CD4-positive, alpha-beta T cell treated with Interleukin-10 for 1 hour (primary cell): ENCODE measurements around the gene GUCY2D.
A peak's percentile ranks its signal among the peaks of the same experiment; 100 is the strongest.

Source experiments
- DNase-seq: peaks from one replicate; pipeline ENCODE4 v3.0.0-alpha.2; 2020

The GUCY2D gene

DNA sequence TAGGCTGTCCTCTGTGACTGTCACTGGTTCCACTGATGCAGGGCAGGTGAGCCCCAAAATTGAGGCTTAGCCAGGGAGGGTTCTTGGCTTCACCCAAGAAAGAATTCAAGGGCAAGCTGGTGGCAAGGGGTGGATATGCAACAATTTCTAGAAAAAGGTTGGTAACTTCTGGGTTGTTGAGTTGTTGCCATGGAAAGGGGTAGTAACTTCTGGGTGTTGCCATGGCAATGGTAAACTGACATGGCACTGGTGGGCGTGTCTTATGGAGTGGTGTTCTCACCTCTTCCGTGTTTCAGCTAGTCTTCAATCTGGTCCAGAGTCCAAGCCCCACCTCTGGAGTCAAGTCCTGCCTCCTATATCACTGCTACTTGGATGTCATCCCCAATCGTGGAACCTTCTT is 9.5 kb upstream of the GUCY2D start:
- DNase-seq = peak; percentile 39

GRCh38 chr17:7993972-7994589 is 8.3 kb upstream of the GUCY2D start:
- DNase-seq = no peak

DNA sequence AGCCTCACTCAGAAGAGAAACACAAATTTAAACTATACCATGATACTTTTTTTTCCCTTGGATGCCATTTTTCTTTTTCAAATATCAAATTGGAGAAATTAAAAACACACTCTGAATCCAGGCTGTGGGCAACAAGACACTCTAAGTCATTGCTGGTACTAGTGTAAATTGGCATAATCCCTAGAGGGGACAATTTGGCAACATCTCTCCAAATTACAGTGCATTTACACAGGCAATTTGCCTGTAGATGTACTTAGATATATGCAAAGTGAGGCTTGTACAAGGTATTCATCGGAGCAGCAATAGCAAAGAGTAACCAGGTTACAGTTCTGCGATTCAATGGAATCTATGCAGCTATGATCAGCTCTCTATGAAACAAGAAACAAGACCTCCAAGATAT is 6.7 kb upstream of the GUCY2D start:
- no peak for DNase-seq

- DNase-seq = peak; percentile 45
These were observed 5.2 kb upstream of the GUCY2D start for GRCh38 chr17:7997186-7997585.

DNA sequence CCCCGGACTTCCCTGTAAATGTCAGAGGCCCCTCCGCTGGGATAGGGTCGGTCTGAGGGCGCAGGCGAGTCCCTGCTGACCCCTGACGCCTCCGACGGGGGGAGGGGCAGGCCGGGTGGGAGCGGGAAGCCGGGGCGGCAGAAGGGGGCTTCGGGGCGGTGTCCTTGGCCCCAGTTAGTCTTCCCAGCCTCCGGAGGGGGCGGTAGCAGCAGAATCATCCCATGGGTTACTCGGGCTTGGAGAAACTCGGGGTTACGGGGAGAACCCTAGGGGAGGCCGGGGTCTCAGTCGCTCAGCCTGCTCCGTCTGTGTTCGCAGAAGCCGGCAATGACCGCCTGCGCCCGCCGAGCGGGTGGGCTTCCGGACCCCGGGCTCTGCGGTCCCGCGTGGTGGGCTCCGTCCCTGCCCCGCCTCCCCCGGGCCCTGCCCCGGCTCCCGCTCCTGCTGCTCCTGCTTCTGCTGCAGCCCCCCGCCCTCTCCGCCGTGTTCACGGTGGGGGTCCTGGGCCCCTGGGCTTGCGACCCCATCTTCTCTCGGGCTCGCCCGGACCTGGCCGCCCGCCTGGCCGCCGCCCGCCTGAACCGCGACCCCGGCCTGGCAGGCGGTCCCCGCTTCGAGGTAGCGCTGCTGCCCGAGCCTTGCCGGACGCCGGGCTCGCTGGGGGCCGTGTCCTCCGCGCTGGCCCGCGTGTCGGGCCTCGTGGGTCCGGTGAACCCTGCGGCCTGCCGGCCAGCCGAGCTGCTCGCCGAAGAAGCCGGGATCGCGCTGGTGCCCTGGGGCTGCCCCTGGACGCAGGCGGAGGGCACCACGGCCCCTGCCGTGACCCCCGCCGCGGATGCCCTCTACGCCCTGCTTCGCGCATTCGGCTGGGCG is 542 bp downstream of the GUCY2D start:
- DNase-seq = no peak

DNA sequence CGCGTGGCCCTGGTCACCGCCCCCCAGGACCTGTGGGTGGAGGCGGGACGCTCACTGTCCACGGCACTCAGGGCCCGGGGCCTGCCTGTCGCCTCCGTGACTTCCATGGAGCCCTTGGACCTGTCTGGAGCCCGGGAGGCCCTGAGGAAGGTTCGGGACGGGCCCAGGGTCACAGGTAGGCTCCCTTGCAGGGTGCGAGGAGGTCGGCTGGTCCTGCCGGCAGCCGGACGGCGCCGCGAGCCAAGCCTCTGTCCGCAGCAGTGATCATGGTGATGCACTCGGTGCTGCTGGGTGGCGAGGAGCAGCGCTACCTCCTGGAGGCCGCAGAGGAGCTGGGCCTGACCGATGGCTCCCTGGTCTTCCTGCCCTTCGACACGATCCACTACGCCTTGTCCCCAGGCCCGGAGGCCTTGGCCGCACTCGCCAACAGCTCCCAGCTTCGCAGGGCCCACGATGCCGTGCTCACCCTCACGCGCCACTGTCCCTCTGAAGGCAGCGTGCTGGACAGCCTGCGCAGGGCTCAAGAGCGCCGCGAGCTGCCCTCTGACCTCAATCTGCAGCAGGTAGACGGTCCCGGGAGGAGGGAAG is 1.3 kb downstream of the GUCY2D start:
- no peak for DNase-seq

DNA sequence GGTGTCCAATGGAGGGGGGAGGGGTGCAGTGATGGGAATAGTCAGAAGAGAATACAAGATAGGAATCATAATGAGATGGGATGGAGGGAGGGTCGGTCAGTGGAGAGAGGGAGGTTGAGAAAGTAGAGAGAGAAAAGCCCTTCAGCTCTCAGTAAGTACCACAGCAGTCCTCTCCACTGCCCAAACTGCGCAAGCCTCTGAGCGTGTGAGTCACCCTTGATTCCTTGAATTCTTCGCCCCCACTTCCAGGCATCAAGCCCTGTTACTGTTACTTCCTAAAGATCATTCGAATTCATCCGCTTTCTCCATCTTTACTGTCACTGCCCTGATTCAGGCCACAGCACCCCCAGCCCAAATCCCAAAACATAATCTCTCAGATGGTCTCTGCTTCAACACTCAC is 2.5 kb downstream of the GUCY2D start:
- DNase-seq = no peak

- no peak for DNase-seq
These were observed 2.9 kb downstream of the GUCY2D start for GRCh38 chr17:8005357-8005756.

- DNase-seq = peak; percentile 4
These were observed 3.7 kb downstream of the GUCY2D start for GRCh38 chr17:8005967-8006730.

GRCh38 chr17:8006836-8007680 is 4.6 kb downstream of the GUCY2D start:
- no peak for DNase-seq

DNA sequence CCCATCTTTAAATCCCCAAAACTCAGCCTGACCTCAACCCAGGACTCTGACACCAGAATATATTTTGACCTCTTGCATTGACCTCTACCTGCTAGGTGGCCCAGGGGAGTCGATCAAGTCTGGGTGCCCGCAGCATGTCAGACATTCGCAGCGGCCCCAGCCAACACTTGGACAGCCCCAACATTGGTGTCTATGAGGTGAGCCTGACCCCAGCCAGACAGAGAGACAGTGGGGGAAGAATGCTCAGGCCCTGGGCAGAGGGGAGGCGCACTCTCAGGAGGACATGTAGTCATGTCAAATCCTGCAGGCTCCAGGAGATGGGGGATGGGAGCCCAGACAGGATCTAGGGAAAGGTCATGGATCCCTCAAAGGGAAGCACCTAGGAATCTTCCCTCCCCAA is 5.4 kb downstream of the GUCY2D start:
- DNase-seq = no peak

GRCh38 chr17:8012045-8012580 is 9.7 kb downstream of the GUCY2D start:
- DNase-seq = no peak

DNA sequence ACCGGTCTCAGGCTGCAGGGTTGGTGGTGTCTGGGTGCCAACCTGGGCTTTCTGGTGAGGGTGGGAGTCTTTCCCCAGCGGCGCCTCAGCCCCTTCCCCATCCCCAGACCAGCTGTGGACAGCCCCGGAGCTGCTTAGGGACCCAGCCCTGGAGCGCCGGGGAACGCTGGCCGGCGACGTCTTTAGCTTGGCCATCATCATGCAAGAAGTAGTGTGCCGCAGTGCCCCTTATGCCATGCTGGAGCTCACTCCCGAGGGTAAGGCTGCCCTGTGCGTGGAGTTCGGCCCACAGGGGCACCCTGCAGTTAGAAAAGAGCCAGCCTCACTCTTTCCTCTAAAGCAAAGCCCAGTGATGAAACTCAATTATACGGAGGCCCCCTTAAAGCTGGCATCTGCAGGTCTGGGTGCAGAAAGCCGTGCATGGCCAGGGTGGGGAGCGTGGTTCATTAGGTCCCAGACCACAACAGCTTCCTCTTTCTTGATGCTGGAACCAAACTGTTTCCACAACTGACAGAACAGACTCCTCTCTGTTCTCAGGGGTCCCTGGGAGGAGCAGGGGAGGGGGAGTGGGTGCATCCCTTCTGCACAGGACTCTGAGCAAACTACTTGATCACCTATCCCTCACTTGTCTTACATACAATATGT is 10.7 kb downstream of the GUCY2D start:
- no peak for DNase-seq

- no peak for DNase-seq
These were observed 11.5 kb downstream of the GUCY2D start for GRCh38 chr17:8013731-8014557.

DNA sequence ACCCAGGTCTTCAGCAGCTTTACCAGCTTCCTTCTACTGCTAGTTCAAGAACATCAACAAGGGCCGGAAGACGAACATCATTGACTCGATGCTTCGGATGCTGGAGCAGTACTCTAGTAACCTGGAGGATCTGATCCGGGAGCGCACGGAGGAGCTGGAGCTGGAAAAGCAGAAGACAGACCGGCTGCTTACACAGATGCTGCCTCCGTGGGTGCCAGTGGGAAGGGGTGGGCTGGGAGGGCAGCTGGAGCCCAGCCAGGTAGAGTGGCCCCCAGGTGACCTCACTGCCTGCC is 12.1 kb downstream of the GUCY2D start:
- no peak for DNase-seq

DNA sequence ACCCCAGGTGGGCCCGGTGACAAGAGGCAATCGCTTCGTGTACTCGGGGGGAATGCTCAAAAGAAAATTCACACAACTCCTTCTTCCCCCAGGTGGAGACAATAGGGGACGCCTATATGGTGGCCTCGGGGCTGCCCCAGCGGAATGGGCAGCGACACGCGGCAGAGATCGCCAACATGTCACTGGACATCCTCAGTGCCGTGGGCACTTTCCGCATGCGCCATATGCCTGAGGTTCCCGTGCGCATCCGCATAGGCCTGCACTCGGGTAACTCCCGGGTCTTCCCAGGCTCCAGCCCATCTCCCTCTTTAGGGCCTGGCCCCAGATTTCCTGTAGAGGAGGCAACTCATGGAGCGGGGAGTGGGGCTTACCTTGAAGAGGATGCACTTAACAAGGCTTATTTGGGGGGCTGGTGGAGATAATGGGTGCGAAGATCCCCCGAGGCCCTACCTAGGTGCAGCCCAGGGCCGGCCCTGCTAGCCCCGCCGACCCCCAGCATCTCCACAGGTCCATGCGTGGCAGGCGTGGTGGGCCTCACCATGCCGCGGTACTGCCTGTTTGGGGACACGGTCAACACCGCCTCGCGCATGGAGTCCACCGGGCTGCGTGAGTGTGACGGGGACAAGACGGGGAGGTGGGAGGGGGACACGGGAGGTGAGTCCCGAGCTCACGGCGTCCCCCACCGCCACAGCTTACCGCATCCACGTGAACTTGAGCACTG is 13.0 kb downstream of the GUCY2D start:
- no peak for DNase-seq

DNA sequence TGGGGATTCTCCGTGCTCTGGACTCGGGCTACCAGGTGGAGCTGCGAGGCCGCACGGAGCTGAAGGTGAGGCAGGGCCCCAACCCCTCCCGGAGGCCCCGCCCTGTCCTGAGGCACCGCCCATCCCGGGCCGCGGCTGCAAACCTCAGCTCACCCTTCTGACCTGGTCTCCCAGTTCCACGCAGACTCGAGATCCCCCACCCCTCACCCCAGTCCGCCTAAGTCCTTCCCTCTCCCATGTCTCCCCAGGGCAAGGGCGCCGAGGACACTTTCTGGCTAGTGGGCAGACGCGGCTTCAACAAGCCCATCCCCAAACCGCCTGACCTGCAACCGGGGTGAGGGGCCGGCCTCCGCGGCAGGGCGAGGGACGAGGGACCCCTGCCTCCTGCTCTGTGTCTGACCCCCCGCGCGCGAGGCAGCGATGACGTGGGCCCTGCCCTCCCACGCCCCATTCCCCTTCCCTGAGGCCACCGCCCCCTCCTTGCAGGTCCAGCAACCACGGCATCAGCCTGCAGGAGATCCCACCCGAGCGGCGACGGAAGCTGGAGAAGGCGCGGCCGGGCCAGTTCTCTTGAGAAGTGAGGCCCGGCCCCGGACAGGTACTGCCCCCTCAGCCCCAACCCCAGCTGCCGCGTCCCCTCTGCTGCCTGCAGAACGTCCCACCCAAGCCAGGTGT is 13.7 kb downstream of the GUCY2D start:
- peak; percentile 13 for DNase-seq

DNA sequence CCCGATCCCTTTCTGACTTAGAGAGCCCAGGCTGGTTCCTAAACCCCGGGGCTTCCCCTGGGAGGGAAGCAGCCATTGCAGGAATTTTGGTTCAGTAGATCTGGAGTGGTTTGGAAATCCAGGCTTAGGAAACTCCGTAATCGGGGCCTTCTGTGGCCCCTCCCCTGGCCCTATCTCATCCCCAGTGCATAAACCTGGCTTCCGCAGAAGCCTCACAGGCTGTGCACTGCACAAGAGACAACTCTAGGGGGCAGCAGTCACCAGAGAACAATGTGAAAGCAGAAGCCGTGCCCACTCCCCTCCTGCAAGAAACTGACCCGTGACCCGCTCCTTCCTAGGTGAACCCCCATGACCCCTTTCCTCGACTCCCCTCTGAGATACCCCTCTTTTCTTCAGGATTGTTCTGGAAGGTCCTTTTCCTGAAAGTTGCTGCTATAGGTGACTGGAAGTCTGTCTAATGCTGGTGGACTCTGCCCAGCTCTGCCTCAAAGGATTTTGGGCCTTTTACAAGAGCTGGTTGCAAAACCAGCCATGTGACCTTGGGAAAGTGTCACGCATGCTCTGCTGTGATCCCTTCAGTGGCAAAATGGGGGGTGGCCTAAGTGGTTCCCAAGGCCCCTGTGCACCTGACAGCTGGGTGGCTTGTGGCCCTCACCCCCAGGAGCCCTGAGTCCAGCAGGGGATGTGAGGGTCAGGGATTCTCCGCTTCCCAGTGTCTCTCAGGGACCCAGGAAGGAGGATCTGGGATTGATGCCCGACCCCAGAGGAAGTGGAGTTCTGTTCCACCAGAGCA is 14.4 kb downstream of the GUCY2D start:
- DNase-seq = peak; percentile 64

DNA sequence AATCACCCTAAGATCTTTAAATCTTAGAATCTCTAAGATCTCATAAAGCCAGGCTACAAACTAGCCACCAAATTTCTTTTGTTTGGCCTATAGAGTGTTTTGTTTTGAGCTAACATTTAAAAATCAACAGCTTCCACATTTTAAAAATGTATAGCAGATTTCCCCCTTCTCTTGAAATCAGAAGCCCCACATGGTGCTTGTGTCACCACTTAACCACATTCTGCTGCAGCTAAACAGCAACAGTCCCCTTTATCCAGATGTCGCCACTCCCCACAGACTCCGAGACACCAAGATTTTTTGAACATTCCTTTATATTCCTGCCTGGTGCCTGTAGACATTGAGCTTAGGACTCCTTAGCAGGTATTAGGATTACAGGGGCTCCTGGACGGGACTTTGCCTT is 16.0 kb downstream of the GUCY2D start:
- DNase-seq = no peak
